Heart left ventricle (tissue), 13 donors: ENCODE data around the gene RNF224.

Experiments
- CTCF ChIP-seq, 12 donors: fragments of 200-600 bp; sonication (generic) in 4 of 12; IDR thresholded peaks; one replicate each; pipeline versions ENCODE4 v1.5.0 to v1.8.0; 2018 to 2022; ENCODE audit warnings: antibody characterized with exemption in 12 of 12, mild to moderate bottlenecking in 5 of 12
- POLR2A ChIP-seq, 2 donors: fragments of 450-650 bp; IDR thresholded peaks; one replicate each; pipeline ENCODE4 v1.6.1; 2017; ENCODE audit warnings: antibody characterized with exemption in 2 of 2, mild to moderate bottlenecking in 2 of 2, moderate library complexity in 2 of 2
- donor health status: ischemic (EF 13 %, LVEDD 7.1; RV severe dilation, severe dysfunction).
- donor health status: DM: no; HTN: yes; CAD: no.
- donor health status: DM: no; HTN: no; CAD: no.
- donor health status: ischemic (EF 25% LVEDD 6.9; RV normal size, moderate dysfunction).
- donor health status: ischemic (EF 25% LVEDD 5.7; RV mildly dilated, moderate dysfunction).
- donor health status: ischemic (EF 35%, LVEDD 5.7; RV mildly dilated, moderate dysfunction).
- donor health status: nonischemic (EF 11% LVEDD 7.7; RV severe dilation, severe dysfunction).
- donor health status: DM: yes; HTN: yes; CAD: no.
- donor health status: PGD.
- donor health status: ischemic (EF 29% LVEDD 5.4; RV normal size, mild dysfunction).
- donor health status: nonischemic (EF 23%, LVEDD 6.1; RV moderate dilation, normal function).

DNA sequence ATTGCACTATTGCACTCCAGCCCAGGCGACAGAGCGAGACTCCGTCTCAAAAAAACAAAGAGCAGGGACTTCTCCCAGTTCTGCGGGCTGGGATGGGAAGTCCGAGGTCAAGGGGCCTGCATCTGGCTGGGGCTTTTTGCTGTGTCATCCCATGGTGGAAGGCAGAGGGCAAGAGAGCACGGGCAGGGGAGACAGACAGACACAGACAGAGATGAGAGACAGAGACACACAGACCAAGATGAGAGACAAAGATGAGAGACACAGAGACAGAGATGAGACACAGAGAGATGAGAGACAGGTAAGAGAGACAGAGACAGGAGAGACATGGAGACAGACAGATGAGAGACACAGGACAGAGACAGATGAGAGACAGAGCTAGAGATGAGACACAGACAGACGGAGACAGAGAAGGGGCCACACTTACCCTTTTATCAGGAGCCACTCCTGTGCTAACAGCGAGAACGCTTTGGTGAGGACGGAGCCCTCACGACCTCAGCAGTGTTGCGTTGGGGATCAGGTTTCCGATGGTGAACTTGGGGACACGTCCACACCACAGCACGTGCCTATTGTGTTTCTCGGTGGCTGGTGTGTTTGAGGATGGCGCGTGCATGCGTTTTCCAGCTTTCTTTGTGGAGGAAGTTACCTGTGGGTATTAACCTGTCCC is 41.4 kb downstream of the RNF224 start:
- TF ChIP-seq CTCF (IDR thresholded peaks at IDR 0.05), result no peak
- no peak for TF ChIP-seq POLR2A (IDR thresholded peaks at IDR 0.05)
